ENCODE data around the gene FOXA2.
A peak's percentile ranks its signal among the peaks of the same experiment; 100 is the strongest.
"Not testable (repeated sequence)": the region's sequence is repeated elsewhere in the genome, so short reads cannot be mapped to it uniquely, and the experiment has no call there.

Gene FOXA2

DNA sequence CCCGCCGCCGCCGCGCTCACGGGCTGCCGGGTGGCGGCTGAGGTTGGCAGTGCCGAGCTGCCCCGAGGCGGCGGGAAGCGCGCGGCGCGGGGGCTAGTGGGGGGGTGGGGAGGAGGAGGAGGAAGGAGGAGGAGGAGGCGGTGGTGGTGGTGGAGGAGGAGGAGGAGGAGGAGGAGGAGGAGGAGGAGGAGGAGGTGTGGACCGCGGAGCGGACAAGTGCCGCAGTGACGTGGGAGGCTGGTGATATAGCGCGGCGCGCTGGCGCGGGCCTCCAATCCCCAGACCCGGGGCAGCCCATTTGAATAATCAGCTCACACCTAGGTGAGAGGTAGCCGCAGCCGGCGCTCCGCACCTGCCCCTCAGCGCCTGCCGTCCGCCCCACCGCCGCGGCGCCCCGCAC, at the start of gene FOXA2:
FOXA2 (minus strand) TSS at position 51 of the 400 bp plus-strand sequence. CDS start 294 bp downstream, outside the sequence.
- no peak for FAIRE-seq

DNA sequence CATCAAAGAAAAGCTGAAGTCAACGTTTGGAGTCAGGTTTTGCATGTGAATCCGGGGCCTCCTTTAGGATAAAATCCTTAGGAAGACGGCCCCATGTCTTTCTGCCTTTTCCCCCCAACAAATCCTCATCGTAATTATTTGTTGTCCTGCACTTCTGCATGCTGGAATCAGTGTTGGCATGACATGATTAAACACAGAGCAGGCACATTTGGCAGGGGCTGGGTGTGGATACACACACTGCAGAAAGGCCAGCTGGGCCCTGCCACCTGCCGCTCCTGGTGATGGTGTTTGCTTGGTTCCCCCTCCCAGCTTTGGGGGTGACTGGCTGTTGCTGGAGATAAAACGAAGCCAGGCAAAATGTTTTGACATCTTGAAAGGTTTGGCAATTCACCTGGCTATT, 46.3 kb upstream of the FOXA2 start:
- FAIRE-seq, result no peak

DNA sequence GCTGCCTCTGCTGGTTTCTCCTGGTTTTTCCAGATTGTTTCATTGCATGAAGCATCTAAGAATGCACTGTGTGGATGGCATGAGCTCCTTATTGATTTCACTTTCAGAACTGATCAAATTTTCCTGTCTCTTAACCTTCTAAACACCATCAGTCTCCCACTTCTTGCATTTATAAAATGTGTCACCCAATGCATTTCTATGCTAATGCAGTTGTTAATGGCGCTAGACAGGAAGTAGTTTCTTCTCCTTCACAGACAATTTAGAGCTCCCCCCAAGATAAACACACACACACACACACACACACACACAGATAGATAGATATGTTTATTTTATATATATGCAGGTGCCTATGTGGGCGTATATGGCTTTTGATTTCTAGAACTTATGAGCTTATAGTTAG, 45.6 kb upstream of the FOXA2 start:
- no peak for FAIRE-seq

DNA sequence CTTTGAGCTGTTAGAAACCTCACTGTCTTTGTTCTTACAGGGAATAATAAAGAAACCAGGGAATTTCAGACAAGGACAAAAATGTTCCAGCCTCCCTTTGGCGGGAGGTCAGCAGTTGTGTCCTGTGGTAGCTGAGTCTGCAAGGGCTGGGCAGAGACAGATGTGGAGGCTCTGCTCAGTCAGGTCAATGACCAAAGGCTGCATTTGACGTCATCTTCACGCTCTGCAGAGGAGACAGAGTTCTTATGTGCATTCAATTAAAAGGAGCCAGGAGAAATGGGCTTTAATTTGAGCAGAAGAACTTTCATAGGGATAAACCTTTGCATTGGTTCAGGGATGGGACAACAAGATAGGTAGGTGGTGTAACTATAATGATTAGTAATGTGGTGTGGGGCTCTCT, 45.1 kb upstream of the FOXA2 start:
- no peak for FAIRE-seq

DNA sequence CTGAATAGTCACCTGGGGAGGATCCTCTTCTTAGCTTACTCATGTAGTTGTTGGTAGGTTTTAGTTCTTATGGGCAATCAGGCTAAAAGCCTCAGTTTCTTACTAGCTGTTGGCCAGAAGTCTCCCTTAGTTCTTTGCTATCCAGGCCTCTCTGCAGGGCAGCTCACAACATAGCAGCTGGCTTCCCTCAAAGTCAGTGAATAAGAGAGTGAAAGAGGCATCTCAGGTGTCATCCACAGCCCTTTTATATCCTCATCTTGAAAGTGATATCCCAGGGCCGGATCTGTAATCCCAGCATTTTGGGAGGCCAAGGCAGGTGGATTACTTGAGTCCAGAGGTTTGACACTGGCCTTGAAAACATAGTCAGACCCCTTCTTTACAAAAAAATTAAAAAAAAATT, 42.1 kb upstream of the FOXA2 start:
- no peak for FAIRE-seq

DNA sequence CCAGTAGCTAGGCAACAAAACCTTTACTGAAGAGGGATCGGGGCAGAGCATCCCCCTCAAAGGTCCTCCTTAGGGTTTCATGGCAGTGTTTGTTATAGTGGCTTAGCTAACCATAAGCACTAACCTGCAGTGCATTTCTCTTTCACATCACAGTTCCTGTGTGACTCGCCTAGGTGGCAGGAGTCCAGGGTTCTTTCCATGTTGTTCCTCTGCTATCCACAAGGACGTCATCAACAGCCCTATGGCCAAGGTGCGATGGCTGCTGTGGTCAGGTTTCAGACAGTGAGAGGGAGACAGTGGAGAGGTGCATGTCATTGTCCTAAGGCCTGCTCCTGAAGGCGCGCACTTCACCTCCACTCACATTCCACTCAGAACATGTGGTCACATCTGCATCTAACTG, 38.8 kb upstream of the FOXA2 start:
- no peak for FAIRE-seq

DNA sequence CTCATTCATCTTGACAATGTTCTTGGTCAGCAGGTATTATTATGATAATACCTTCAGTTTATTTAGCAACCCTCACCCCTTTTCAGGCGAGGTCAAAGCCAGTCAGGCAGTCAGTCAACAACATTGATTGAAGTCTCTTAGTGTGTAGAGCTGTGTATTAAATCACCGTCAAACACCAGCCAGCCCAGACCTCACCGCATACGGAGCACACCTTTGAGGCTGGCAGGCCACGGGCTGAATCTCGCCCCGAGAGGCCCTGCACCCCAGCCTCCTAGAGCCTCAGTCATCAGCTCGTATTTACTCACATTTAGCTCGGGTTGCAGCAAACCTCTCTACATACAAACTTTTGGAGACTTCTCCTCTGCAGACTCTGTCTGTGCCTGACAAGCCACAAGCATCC, 36.0 kb upstream of the FOXA2 start:
- FAIRE-seq, result no peak

DNA sequence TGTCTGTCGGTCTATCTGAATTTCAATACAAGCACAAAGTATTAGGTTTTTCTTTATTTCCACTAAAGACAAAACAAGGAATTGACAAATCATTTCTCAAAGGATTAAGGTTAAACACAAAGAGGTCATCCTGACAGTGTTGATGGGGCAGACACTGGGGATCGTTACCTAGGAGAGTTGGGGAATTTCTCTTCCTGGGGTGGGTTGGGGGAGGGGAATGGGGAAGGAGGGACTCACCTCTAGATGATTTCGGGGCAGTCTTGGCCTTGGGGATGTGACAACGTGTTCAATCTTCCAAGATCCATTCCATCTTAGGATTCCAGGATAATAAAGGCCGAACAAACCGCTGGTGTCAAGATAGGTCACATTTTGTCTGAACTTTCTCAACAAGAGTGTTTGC, 35.4 kb upstream of the FOXA2 start:
- FAIRE-seq, result no peak

DNA sequence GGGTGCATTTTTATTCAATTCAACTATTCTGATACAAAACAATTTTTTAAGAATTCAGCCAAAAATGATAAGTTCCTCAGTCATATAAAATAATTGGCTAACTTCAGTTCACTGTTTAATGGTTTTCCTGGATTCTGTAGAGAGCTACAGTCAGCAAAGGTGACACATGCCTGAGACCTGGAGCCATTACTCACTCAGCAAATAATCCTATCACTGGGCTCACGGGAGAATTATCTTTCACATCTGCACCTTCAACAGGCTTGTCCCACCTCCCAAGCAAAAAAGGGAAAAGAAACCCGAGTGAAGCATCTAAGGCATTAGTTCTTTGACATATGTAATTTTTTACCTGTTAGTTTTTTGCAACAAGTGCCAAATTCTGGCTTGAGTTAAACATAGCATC, 34.9 kb upstream of the FOXA2 start:
- FAIRE-seq, result peak; percentile 94

DNA sequence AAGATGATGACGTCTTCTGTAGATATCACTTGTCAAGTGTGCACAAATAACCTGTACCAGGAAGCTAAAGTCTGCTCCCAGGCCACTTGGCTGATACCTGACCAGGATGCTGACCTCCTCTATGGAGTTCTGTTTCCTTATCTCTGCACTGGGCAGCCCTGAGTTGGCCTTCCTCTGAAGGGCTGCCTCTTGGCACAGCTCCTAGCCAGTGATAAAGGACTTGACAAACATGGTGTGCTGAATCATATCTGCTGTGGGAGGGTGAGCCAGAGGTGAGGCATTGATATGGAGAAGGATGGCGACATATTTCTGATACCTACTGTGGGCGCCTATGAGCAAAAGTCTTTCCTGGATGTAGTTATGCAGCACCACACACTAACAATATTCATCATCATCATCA, 32.8 kb upstream of the FOXA2 start:
- FAIRE-seq, result no peak

DNA sequence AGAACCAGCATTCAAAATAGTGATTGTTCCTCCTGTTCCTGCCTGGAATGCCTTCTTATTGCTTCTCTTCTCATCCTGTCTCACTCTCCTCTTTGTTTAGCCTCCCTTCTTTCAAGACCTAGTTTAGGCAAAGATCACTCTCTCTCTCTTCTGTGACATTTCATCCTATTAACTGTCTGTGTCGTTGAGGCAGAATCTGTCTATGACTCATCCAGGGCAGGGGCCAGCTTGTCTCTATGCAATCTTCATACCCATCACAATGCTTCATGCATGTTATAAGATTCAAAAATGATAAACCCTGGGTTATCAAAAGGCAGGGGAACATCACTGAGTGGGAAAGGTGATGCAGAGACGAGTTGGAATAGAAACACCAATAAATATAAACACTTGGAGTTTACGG, 32.2 kb upstream of the FOXA2 start:
- no peak for FAIRE-seq

DNA sequence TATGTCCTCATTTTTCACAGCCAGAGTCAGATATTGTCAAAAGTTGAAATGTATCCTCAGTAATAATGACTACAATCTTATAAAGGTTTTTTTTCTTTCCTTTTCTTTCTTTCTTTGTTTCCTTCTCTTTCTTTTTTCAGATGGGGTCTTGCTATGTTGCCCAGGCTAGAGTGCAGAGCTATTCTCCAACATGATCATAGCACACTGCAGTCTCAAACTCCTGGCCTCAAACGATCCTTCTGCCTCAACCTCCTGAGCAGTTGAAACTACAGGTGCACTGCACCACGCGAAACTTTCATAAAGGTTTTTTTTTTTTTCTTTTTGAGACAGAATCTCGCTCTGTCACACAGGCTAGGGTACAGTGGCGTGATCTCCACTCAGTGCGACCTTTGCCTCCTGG, 31.1 kb upstream of the FOXA2 start:
- no peak for FAIRE-seq

DNA sequence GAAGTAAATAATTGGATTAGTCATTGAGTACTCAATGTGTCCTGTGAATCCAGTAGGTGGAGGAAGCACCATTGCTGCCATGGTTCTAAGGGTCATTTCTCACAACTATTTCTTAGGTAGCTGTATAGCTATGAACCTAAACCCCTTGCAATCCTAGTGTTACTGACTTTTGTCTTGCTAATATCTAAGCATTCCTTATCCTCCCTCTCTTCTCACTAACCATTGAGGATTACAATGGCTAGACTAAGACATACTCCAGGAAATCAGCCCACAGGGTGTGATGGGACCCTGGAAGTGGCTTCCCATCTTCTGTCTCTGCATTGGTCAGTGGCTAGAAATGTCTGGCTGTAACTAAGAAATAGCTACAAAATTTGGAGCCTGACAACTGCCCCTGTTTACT, 27.3 kb upstream of the FOXA2 start:
- no peak for FAIRE-seq

DNA sequence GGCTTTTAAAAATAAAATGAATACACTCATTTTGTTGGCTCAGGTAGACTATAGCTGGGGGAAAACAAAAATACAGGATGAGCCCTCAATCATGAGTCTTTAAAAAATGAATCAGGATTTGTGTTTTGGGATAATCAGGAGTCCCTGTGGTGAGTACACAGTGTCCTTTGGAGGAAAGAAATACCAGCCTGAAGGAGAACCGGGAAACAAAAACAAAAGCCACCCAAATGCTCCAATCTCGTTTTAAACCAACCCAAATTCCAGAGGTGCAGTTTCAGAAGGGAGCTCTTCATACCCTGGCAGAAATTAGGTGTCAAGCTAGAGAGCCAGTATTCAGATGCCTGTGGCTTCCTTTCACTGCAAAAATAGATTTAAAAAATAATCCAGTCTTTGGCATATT, 23.3 kb upstream of the FOXA2 start:
- FAIRE-seq, result no peak

DNA sequence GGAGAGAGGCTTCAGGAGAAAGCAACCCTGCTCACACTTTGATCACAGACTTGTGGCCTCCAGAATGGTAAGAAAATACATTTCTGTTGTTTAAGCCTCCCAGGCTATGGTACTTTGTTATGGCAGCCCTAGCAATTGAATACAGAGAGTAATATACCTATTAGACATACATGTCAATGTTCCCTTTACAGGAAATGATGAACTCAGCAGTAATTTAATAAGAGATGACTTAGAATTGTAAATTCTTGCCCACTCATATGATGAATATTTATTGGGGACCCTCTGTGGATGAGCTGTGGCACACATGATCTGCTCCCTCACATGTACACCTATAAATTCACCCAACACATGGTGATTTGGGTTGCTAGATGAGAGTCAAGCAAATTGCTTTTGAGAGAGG, 20.4 kb upstream of the FOXA2 start:
- FAIRE-seq, result no peak

DNA sequence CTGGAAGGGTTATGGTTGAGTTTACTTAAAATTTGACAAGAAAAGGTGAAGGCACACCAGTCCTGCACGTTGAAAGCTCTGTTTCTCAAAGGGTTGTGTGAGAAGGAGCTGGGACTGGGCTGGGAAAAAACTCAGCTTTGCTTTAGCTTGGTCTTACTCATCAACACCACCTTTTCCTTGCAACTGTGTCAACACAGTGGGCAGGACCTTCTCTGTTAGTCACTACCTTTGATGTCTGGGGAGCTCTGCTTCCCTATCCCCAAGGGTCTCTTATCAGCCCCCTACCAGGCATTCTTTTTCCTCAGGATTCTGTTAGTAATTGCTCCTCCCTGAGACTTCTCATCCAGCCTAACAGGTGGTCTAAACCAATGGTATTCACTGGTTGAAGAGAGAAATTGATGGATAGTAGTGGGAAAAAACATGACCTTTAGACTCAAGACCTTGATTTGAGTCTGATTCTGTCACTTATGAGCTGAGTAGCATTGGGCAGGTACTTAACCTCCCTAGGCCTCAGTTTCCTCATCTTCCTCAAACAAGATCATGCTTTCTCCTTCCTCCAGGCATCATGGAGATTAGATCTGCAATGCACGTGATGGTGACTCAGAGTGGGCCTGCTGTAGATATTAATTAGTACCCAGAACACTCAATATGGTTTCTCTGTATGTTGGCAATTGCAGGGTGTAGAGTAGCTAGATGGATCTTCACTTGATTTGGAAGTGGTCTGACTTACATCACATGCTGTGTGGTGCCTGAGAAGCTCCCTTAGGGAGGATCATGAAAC, 17.2 kb upstream of the FOXA2 start:
- FAIRE-seq, result no peak

DNA sequence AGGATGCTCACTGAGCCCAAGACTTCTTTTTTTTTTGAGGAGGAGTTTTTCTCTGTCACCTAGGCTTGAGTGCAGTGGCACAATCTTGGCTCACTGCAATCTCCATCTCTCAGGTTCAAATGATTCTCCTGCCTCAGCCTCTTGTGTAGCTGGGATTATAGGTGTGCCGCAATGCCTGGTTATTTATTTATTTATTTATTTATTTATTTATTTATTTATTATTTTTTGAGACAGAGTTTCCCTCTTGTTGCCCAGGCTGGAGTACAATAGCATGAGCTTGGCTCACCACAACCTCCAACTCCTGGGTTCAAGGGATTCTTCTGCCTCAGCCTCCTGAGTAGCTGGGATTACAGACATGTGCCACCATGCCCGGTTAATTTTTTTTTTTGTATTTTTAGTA, 14.9 kb upstream of the FOXA2 start:
- not testable (repeated sequence) for FAIRE-seq

DNA sequence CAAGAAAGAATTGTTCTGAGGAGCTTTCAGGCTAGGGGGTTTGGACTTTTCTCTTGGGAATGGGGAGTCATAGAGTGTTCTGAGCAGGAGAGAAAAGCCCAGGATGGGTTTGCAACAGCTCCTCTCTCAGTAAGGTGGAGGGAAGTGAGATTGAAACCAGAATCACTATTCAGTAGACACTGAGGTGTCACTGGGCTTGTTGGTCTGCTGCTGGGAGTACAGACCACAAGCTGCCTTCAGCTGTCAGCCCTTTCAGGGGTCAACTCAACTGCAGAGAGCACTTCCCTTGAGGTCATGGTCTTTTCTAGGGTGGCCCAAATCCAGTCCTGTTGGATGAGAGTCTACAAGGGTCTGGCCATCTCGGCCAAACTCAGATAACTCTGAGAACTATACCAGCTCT, 12.9 kb upstream of the FOXA2 start:
- FAIRE-seq, result no peak

DNA sequence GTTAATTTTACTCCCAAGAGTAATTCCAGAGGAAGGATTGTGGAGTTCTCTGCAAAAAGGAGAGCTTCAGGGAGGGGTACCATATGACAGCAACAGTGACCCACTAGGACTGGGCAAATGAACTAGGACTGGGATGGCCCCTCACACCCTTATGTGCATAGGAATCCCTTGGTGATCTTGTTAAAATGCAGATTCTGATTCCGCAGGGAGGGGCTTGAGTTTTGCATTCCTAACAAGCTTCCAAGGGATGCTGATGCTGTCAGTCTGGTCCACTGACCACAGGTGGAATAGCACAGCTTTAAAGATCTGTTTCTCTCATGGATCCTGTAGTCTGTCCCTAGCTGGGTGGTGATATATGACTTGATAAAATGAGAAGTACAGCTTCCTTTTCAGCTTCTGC, 6.3 kb upstream of the FOXA2 start:
- no peak for FAIRE-seq

DNA sequence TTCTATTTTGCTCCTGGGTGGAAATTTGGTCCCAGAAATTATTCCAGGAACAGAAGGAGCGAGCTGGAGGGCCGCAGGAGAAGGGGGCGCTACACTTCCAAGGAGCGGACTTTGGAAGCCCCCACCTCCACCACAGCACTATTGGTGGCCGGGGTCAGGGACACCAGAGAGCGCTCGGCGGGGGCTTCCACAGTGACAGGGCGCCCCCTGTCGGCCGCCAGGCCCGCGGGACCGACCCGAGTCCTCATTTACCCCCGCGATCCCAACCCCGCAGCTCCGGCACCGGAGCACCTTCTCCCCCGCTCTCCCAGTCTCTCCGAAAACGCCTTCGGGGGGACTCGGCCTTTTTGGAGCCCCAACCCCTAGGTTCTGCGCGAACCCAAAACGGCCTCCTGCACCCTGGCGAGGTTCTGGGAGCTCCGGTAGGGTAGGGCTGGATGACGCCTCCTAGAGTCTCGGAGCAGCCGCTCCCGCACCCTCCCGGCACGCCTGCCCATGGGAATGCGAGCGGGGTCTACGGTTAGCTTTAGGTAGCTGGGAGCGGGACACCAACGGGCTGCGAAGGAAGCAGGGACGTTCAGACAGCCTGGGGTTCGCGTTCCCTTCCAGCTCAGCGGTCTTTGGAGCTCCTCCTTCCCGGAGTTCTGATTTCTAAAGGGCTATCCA, 2.4 kb upstream of the FOXA2 start:
- FAIRE-seq, result no peak

DNA sequence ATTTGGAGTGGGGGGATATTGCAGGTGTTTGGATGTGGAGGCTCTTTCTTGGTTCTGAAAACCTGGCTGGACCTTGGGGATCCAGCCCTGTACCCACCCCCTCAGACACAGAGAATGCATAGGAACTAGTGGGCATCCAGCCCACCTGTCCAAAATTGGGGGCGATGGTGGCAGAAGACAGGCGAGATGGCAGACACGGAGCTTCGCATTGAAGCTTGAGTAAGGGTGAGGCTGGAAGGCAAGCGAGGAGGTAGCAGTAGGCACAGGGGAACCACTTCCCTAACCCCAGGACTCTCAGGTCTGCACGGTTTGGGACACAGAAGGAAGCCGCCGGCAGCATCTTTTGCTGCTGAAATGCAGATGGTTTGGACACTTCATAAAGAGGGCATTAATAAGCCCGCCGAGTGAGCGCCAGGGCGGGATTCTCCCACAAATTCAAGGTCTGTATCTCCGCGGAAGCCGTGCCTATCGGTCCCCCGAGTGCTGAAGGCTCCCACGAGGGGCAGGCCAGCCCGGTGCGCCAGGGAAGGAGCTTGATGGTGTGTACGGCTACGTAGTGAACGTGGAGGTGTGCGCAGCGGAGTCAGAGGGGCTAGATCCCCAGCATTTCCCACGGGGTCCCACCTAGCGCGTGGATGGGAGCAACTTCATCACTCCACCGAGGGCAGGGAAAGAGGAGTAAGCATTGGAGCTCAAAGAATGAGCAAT, 1.6 kb upstream of the FOXA2 start:
- FAIRE-seq, result no peak

DNA sequence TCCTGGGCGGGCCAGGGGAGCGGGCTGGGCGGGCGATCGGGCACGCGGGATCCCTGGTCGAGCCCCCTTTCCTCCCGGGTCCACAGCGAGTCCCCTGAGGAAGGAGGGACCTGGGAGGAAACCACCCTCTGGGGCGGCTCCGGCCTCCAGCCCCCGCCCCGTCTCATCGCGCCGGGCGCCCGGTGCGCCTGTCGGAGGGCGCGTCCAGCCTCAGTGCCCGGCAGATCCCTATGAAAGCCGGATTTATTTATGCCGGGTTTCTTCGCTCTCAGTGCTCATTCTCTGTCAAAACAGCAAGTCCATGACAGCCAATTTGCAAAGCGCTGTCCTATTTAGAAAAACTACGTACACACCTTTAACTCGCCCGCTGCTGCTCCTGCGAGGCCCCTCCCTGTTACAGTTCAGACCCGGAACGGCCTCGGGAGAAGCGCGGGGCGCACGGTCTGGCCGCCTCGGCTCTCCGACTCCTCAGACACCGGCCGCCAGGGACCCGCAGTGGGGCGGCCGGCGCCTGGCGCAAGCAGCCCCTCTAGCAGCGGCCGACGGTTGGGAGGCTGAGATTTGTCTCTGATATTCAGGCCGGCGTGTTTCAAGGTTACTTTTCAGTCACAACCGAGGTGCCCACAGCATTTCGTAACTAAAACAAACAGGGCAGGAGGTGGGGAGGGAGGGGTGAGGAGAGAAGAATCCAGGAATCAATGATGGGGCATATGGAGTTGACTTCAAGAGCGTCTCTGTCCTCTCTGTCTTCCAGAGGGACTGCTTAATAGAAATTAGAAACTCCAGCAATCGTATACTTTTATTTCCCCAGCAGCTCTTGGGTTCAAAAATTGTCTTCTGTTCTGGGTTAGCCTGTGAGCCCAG, 782 bp upstream of the FOXA2 start:
- no peak for FAIRE-seq

Data from islet of Langerhans (tissue), 1 donor.